ENCODE measurements around the gene CNDP2. TPM values are rescaled to one million over a fixed set of nuclear protein-coding genes. Genes with fewer than 3 reads are reported as not detected.

Gene CNDP2
- total and polyA plus RNA-seq, 8 donors, result 65.7 to 196 (median 94.4) TPM

DNA sequence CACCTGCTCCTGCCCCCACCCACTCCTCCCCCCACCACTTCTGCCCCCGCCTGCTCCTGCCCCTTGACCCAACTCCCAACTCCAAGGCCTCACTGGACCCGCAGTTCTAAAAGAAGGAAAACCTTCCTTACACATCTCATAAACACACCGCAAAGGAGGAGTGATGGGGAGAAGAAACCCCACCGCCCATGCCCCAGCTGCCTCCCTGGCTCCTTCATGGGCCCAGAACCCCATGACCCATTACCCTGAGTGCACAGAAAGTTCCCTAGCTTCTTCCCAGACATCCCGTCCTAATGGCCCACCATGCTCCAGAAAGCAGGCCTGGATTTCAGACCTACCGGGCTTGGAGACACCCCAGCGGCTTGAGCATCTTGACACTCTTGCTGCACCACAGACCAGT is 17.8 kb upstream of the CNDP2 start:
- WGBS, 2 donors, result 93 to 97% methylated on average over 5 to 7 of the region's 7 CpGs
- no peaks in the 10 kb centered on the region for H3K9me3 ChIP-seq
- no peak for ATAC-seq
- DNase-seq, result no peak
- no peaks in the 10 kb centered on the region for H3K27me3 ChIP-seq
- no peak overlapping the region for H3K27ac ChIP-seq
- TF ChIP-seq, protein P1, sequence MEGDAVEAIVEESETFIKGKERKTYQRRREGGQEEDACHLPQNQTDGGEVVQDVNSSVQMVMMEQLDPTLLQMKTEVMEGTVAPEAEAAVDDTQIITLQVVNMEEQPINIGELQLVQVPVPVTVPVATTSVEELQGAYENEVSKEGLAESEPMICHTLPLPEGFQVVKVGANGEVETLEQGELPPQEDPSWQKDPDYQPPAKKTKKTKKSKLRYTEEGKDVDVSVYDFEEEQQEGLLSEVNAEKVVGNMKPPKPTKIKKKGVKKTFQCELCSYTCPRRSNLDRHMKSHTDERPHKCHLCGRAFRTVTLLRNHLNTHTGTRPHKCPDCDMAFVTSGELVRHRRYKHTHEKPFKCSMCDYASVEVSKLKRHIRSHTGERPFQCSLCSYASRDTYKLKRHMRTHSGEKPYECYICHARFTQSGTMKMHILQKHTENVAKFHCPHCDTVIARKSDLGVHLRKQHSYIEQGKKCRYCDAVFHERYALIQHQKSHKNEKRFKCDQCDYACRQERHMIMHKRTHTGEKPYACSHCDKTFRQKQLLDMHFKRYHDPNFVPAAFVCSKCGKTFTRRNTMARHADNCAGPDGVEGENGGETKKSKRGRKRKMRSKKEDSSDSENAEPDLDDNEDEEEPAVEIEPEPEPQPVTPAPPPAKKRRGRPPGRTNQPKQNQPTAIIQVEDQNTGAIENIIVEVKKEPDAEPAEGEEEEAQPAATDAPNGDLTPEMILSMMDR (IDR thresholded peaks at IDR 0.05), result no peak
- intact Hi-C loops (cut with DNase I), result no loop called here
- no peak overlapping the region for H3K4me3 ChIP-seq
- no peak for FAIRE-seq
- H3K36me3 ChIP-seq, result no peaks in the 10 kb centered on the region
- H3K4me1 ChIP-seq, result peaks cover 0 to 9% (median 0%) of the 10 kb centered on the region in 3 donors

DNA sequence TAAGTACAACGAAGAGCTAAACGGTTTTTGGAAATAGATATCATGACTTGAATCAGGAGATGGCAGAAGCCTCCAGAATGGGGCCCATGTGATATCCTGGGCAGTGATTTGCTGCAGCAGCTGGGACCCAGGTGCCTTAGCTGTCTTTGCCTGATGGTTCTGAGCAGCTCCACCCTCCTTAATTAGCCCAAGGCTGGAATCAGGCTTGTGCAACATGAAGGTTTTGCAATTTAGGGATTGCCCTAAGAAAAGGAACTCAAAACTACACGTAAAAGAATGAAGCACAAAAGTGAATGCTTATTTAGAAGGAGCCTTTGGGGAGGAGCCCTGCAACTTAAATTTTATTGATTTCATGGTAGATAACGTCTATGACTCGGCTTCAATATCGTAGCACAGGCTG is 17.3 kb upstream of the CNDP2 start:
- Histone ChIP-seq H3K27me3 (no peaks in the 10 kb centered on the region), H3K4me3 (no peak overlapping the region), H3K27ac (no peak overlapping the region), H3K9me3 (no peaks in the 10 kb centered on the region), H3K4me1 (peaks cover 0 to 9% (median 0%) of the 10 kb centered on the region in 3 donors), H3K36me3 (no peaks in the 10 kb centered on the region)
- no peak for ATAC-seq
- no peak for FAIRE-seq
- 84 to 91% methylated on average over 6 of the region's 6 CpGs for WGBS, 2 donors
- TF ChIP-seq, protein P1 (IDR thresholded peaks at IDR 0.05), result no peak
- intact Hi-C loops (cut with DNase I), result no loop called here
- DNase-seq, result no peak

DNA sequence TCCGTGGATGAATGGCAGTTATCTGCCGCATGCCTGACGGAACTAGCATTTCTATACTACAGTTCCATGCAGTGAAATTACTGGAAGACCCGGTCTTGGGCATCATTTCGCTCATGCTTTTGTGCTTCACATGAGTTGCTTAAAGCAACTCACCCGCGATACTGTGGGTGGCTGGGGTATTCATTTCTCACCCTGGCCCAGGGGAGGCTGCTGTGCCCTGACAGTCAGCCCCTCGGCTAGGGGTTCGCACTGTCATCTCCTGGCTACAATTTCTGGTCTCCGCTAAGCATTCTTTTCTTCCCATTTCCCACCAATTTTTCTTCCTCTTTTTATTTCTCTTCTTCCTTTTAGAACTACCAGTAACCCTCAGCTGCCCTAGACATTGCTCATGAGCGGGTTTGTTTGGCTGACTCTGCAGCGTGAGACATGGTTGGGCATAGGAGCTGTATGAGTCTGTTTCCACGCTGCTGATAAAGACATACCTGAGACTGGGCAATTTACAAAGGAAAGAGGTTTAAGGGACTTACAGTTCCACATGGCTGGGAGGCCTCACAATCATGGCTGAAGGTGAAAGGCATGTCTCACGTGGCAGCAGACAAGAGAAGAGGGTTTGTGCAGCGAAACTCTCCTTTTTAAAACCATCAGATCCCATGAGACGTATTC is 16.5 kb upstream of the CNDP2 start:
- H3K27ac ChIP-seq, result no peak overlapping the region
- DNase-seq (no peak), FAIRE-seq (no peak), ATAC-seq (peak in 2 of 4 donors; percentile 7 to 26)
- no peaks in the 10 kb centered on the region for H3K27me3 ChIP-seq
- no peaks in the 10 kb centered on the region for H3K9me3 ChIP-seq
- H3K36me3 ChIP-seq, result no peaks in the 10 kb centered on the region
- 91% methylated on average over 16 of the region's 16 CpGs for WGBS, 2 donors
- TF ChIP-seq, protein P1 (IDR thresholded peaks at IDR 0.05), result no peak
- peaks cover 0 to 9% (median 0%) of the 10 kb centered on the region in 3 donors for H3K4me1 ChIP-seq
- no peak overlapping the region for H3K4me3 ChIP-seq
- intact Hi-C loops (cut with DNase I), result loop anchor here in 1 of 3 donors (10.0 kb wide), 1 partner anchor 125 kb away; no protein-coding TSS in a partner anchor

DNA sequence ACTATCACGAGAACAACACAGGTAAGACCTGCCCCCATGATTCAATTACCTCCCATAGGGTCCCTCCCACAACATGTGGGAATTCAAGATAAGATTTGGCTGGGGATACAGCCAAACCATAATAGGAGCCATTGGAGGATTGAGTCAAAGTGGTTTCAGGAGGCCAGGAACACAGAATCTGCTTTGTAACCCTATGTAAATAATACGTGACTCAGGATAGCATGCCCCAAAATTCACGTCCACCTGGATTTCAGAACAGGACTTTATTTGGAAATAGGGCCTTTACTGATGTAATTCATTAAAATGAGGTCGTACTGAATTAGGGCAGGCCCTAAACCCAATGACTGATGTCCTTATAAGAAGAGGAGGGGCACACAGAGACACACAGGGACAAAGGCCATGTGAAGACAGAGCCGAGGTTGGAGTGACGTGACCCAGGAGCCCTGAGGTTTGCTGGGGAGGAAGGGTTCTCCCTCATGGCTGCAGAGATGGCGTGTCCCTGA is 16.0 kb upstream of the CNDP2 start:
- no peak for FAIRE-seq
- TF ChIP-seq, protein P1 (IDR thresholded peaks at IDR 0.05), result no peak
- H3K4me1 ChIP-seq, result peaks cover 0 to 9% (median 0%) of the 10 kb centered on the region in 3 donors
- no peak for DNase-seq
- ATAC-seq, result peak; percentile 8 to 65 (median 49)
- no peak overlapping the region for H3K4me3 ChIP-seq
- 69 to 72% methylated on average over 7 of the region's 7 CpGs for WGBS, 2 donors
- peak overlapping the region in 2 of 4 donors; percentile 43 to 48 for H3K27ac ChIP-seq
- no peaks in the 10 kb centered on the region for H3K36me3 ChIP-seq
- H3K9me3 ChIP-seq, result no peaks in the 10 kb centered on the region
- no peaks in the 10 kb centered on the region for H3K27me3 ChIP-seq
- intact Hi-C loops (cut with DNase I), result loop anchor here in 1 of 3 donors (10.0 kb wide), 1 partner anchor 125 kb away; no protein-coding TSS in a partner anchor

DNA sequence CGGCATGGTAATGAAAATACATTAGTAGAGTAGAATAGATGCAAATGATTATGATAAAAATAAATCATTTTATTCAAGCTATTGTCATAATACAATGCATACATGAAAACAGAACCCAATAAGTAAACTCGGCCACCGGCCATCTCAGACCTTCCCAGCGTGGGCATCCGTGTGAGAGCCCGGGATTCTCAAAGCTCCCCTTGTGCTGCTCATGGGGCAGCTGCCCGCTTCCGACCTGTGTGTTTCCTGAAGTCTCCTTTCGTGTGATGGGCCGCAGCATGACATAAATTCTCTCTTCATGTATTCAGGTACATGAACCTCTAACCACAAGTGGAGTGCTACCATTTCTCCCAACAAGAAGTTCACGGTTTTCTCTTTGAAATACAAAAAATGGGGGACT is 13.5 kb upstream of the CNDP2 start:
- H3K4me1 ChIP-seq, result peaks cover 0 to 9% (median 0%) of the 10 kb centered on the region in 3 donors
- no peak for DNase-seq

More for the DNA sequence above, 13.5 kb upstream of the CNDP2 start:
- Histone ChIP-seq H3K4me3 (no peak overlapping the region), H3K27me3 (no peaks in the 10 kb centered on the region), H3K9me3 (no peaks in the 10 kb centered on the region), H3K27ac (no peak overlapping the region), H3K36me3 (no peaks in the 10 kb centered on the region)
- no peak for FAIRE-seq
- ATAC-seq, result no peak
- intact Hi-C loops (cut with DNase I), result loop anchor here in 1 of 3 donors (10.0 kb wide), 1 partner anchor 128 kb away; no protein-coding TSS in a partner anchor
- TF ChIP-seq, protein P1 (IDR thresholded peaks at IDR 0.05), result no peak
- 95 to 97% methylated on average over 11 of the region's 11 CpGs for WGBS, 2 donors
